Right renal cortex interstitium (tissue), 3 donors: ENCODE data around the gene USP54. TPM values are rescaled to one million over a fixed set of nuclear protein-coding genes. Genes with fewer than 3 reads are reported as not detected.
"Not testable (repeated sequence)": the region's sequence is repeated elsewhere in the genome, so short reads cannot be mapped to it uniquely, and the experiment has no call there.

Source experiments
- DNase-seq, 3 donors: peaks; one replicate each; pipeline ENCODE4 v3.0.0-alpha.2; 2013; ENCODE audit warnings: low read depth in 3 of 3, low spot score in 2 of 3
- polyA plus RNA-seq, 3 donors: library from polyadenylated mRNA; unstranded; fragments of 120-200 nt; gene quantifications; one replicate each; pipeline ENCODE4 v1.2.1, GENCODE V29; 2013; ENCODE audit not compliant: insufficient read length in 3 of 3

Gene USP54
- polyA plus RNA-seq, 3 donors = 35.5 to 40.3 (median 35.8) TPM

GRCh38 chr10:73589563-73590126, 1.5 kb downstream of the USP54 start:
- DNase-seq = no peak

- DNase-seq = no peak
These were observed 2.5 kb downstream of the USP54 start for GRCh38 chr10:73588656-73589055.

GRCh38 chr10:73586583-73586984, 4.6 kb downstream of the USP54 start:
- no peak for DNase-seq

GRCh38 chr10:73585327-73585726, 5.8 kb downstream of the USP54 start:
- DNase-seq = no peak

- no peak for DNase-seq
These were observed 6.4 kb downstream of the USP54 start for GRCh38 chr10:73584737-73585136.

GRCh38 chr10:73581918-73582317, 9.2 kb downstream of the USP54 start:
- DNase-seq = no peak

GRCh38 chr10:73578927-73579326, 12.2 kb downstream of the USP54 start:
- not testable (repeated sequence) for DNase-seq

- no peak for DNase-seq
These were observed 13.4 kb downstream of the USP54 start for GRCh38 chr10:73577788-73578187.

- no peak for DNase-seq
These were observed 14.1 kb downstream of the USP54 start for GRCh38 chr10:73576890-73577591.

GRCh38 chr10:73576178-73576889, 14.8 kb downstream of the USP54 start:
- no peak for DNase-seq

GRCh38 chr10:73567025-73567424, 24.1 kb downstream of the USP54 start:
- DNase-seq = not testable (repeated sequence)

GRCh38 chr10:73561192-73561591, 29.9 kb downstream of the USP54 start:
- DNase-seq = no peak

GRCh38 chr10:73559590-73559989, 31.6 kb downstream of the USP54 start:
- DNase-seq = no peak

GRCh38 chr10:73556855-73557254, 34.3 kb downstream of the USP54 start:
- DNase-seq = no peak

- no peak for DNase-seq
These were observed 36.4 kb downstream of the USP54 start for GRCh38 chr10:73554721-73555120.

GRCh38 chr10:73553761-73554160, 37.4 kb downstream of the USP54 start:
- DNase-seq = no peak

- no peak for DNase-seq
These were observed 38.1 kb downstream of the USP54 start for GRCh38 chr10:73552819-73553715.

- no peak for DNase-seq
These were observed 39.6 kb downstream of the USP54 start for GRCh38 chr10:73551515-73551914.

GRCh38 chr10:73545357-73545756, 45.8 kb downstream of the USP54 start:
- DNase-seq = no peak

GRCh38 chr10:73537709-73538108, 53.4 kb downstream of the USP54 start:
- DNase-seq = no peak

- no peak for DNase-seq
These were observed 53.9 kb downstream of the USP54 start for GRCh38 chr10:73537288-73537687.
